Measurements from ENCODE around the gene FAP. TPM values are rescaled to one million over a fixed set of nuclear protein-coding genes. Genes with fewer than 3 reads are reported as not detected.

Gene FAP
- total and polyA plus RNA-seq, 9 of the 15 experiments (the other 6 are each of a cell fraction or from before 2014, with no cell fraction given), result not detected

DNA sequence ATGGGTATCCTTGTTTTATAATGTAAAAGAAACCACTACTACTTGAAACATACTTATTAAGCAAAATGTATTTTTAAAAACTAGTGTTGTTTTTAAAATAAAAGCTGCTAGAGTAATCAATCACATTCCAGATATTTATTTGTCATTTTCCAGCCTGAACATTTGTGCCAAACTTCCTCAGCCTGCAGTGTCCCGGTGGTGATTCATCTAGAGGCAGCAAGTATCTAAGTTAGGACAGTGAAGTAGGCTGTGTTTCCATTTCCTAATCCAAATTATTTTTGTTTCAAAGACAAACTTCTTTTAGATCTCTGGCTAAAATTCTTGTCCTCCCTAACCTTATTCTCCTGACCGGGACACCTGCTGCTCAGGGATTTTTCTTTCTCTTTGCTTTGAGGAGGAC is 78.4 kb downstream of the FAP start:
- no peak overlapping the region for H3K27ac ChIP-seq (ENCODE audit: extremely low read depth, low read depth, low read length)
- FAIRE-seq (no peak), DNase-seq (ENCODE audit: extremely low read depth in 1 of 4, low spot score in 3 of 4) (no peak), ATAC-seq (no peak)
- no peak overlapping the region for H3K9ac ChIP-seq (ENCODE audit: insufficient read depth in 1 of 2, low read depth in 2 of 2, low read length in 2 of 2)
- no peak overlapping the region for H3K4me2 ChIP-seq (ENCODE audit: insufficient read depth, low read length)
- ChIA-PET POLR2A (no interaction called here), CTCF (ENCODE audit: low intra/inter-chr PET ratio) (no interaction called here)
- no peak overlapping the region for H2AFZ ChIP-seq (ENCODE audit: low read depth, low read length)
- intact Hi-C loops (cut with micrococcal nuclease) (no loop called here), in situ Hi-C loops (cut with MboI) (no loop called here)
- no peaks in the 10 kb centered on the region for H3K79me2 ChIP-seq (ENCODE audit: control insufficient read depth, insufficient read depth, low read length)
- 0% methylated on average over 2 of the region's 2 CpGs for WGBS (ENCODE audit: insufficient coverage, low coverage, missing lambda C conversion rate)
- H3K27me3 ChIP-seq (ENCODE audit: control insufficient read depth in 2 of 2, insufficient read depth in 2 of 2, low read length in 2 of 2), result no peaks in the 10 kb centered on the region
- no TSS peak for BruUV-seq (replicated peaks)
- no peaks in the 10 kb centered on the region for H3K9me1 ChIP-seq (ENCODE audit: control insufficient read depth, insufficient read depth, low read length)
- no peaks in the 10 kb centered on the region; the same call in 1 of the 2 replicates for H3K9me3 ChIP-seq (replicated peaks; ENCODE audit: control insufficient read depth, insufficient read depth, low read depth, low read length)
- no peaks in the 10 kb centered on the region for H4K20me1 ChIP-seq (replicated peaks; ENCODE audit: control insufficient read depth, insufficient read depth, low read length)
- H3K36me3 ChIP-seq (ENCODE audit: control insufficient read depth, insufficient read depth, low read length), result no peaks in the 10 kb centered on the region
- TF ChIP-seq NEUROD1 (IDR thresholded peaks at IDR 0.05; ENCODE audit: borderline replicate concordance, low read depth, low read length, partially characterized antibody), result no peak
- TF ChIP-seq, protein P1, sequence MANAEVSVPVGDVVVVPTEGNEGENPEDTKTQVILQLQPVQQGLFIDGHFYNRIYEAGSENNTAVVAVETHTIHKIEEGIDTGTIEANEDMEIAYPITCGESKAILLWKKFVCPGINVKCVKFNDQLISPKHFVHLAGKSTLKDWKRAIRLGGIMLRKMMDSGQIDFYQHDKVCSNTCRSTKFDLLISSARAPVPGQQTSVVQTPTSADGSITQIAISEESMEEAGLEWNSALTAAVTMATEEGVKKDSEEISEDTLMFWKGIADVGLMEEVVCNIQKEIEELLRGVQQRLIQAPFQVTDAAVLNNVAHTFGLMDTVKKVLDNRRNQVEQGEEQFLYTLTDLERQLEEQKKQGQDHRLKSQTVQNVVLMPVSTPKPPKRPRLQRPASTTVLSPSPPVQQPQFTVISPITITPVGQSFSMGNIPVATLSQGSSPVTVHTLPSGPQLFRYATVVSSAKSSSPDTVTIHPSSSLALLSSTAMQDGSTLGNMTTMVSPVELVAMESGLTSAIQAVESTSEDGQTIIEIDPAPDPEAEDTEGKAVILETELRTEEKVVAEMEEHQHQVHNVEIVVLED (CRISPR knock-in tag; IDR thresholded peaks at IDR 0.05), result no peak
- no peak for TF ChIP-seq ELF1 (tag; IDR thresholded peaks at IDR 0.05)
- TF ChIP-seq RBM22 (IDR thresholded peaks at IDR 0.05; ENCODE audit: low read depth, low read length, poor library complexity, severe bottlenecking), result no peak
- TF ChIP-seq ZNF766 (CRISPR knock-in tag; conservative IDR thresholded peaks at IDR 0.05), result no peak
- no peak for TF ChIP-seq CBX3 (IDR thresholded peaks at IDR 0.05; ENCODE audit: borderline replicate concordance in 1 of 2, low read length in 2 of 2)
- no peak for TF ChIP-seq SMARCA4 (IDR thresholded peaks at IDR 0.05)
- no peak for TF ChIP-seq NR4A1 (CRISPR knock-in tag; IDR thresholded peaks at IDR 0.05)
- TF ChIP-seq NR4A1 (tag; IDR thresholded peaks at IDR 0.05), result no peak
- TF ChIP-seq ILF3 (IDR thresholded peaks at IDR 0.05; ENCODE audit: borderline replicate concordance), result no peak
- TF ChIP-seq CBX8 (IDR thresholded peaks at IDR 0.05; ENCODE audit: borderline replicate concordance, extremely low read depth, low read depth, low read length, poor library complexity, severe bottlenecking), result no peak
- TF ChIP-seq, protein P2, sequence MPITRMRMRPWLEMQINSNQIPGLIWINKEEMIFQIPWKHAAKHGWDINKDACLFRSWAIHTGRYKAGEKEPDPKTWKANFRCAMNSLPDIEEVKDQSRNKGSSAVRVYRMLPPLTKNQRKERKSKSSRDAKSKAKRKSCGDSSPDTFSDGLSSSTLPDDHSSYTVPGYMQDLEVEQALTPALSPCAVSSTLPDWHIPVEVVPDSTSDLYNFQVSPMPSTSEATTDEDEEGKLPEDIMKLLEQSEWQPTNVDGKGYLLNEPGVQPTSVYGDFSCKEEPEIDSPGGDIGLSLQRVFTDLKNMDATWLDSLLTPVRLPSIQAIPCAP (CRISPR knock-in tag; IDR thresholded peaks at IDR 0.05; ENCODE audit: borderline replicate concordance), result no peak
- no peak for TF ChIP-seq TCF7 (IDR thresholded peaks at IDR 0.05; ENCODE audit: borderline replicate concordance)
- H3K4me3 ChIP-seq, result no peak overlapping the region
- no peaks in the 10 kb centered on the region for H3K4me1 ChIP-seq (replicated peaks in 1 of 2; ENCODE audit: control insufficient read depth in 2 of 2, insufficient read depth in 2 of 2, low read length in 2 of 2)

Measured in K562 (cell line).